Gastrocnemius medialis (tissue), 4 donors: Measurements from ENCODE around the gene NFIA. TPM values are rescaled to one million over a fixed set of nuclear protein-coding genes. Genes with fewer than 3 reads are reported as not detected.

Source experiments
- ATAC-seq, 2 donors: fragments of 150-250 bp; one replicate each; pipeline ENCODE4 v1.9.1; 2016
- DNase-seq, 2 donors: peaks; one replicate each; pipeline ENCODE4 v3.0.0-alpha.2; 2019
- H3K27ac ChIP-seq, 4 donors: fragments of 200-600 bp; sonication (generic); 1 replicate in 1 of 4; 2 replicates in 3 of 4; pipeline ENCODE4 v1.5.1; 2016 to 2018; ENCODE audit warnings: mild to moderate bottlenecking in 2 of 4, moderate library complexity in 1 of 4
- H3K27me3 ChIP-seq, 3 donors: fragments of 200-600 bp; sonication (generic) in 2 of 3; 1 replicate in 1 of 3; 2 replicates in 2 of 3; pipeline versions ENCODE4 v1.5.1 to v1.6.0; 2016 to 2019; ENCODE audit warnings: mild to moderate bottlenecking in 1 of 3, moderate library complexity in 1 of 3
- H3K36me3 ChIP-seq, 2 donors: fragments of 200-600 bp; sonication (generic) in 1 of 2; one replicate each; pipeline ENCODE4 v1.5.1; 2017 to 2018
- H3K4me1 ChIP-seq, 2 donors: fragments of 200-600 bp; sonication (generic) in 1 of 2; one replicate each; pipeline ENCODE4 v1.5.1; 2016 to 2017; ENCODE audit warnings: mild to moderate bottlenecking in 2 of 2
- H3K4me3 ChIP-seq, 4 donors: fragments of 200-600 bp; sonication (generic) in 3 of 4; 1 replicate in 1 of 4; 2 replicates in 3 of 4; pipeline ENCODE4 v1.5.1; 2016 to 2019; ENCODE audit warnings: mild to moderate bottlenecking in 2 of 4
- H3K9me3 ChIP-seq, 3 donors: fragments of 200-600 bp; sonication (generic) in 2 of 3; 1 replicate in 1 of 3; 2 replicates in 2 of 3; pipeline ENCODE4 v1.5.1; 2016 to 2019
- POLR2A ChIP-seq, 2 donors: fragments of 450-650 bp; IDR thresholded peaks; one replicate each; pipeline ENCODE4 v1.6.1; 2017; ENCODE audit warnings: antibody characterized with exemption in 2 of 2, mild to moderate bottlenecking in 2 of 2, moderate library complexity in 2 of 2
- in situ Hi-C, 4 donors: fragments of 200-750 bp; cut with MboI; loops; one replicate each; pipeline versions ENCODE4 v1.15.0 to v1.8.0; 2017; ENCODE audit warnings: low sequenced_read_pairs in 4 of 4
- intact Hi-C: fragments of 100-400 bp; cut with DNase I; formaldehyde crosslinking; loops from one replicate; pipeline ENCODE4 v1.15.1; 2023; ENCODE audit warnings: low total_unique reads
- total RNA-seq, 4 donors: library from RNA; depleted of rRNA; stranded (reverse); fragments of >200 nt; gene quantifications; one replicate each; pipeline versions ENCODE4 v1.1.0 to v1.2.3, GENCODE V29; 2016
- TF ChIP-seq, protein P1 (sequence below), 5 experiments: fragments of 450-650 bp in 3 of 5; fragments of 200-600 bp in 2 of 5; sonication (generic) in 2 of 5; IDR thresholded peaks in 4 of 5; conservative IDR thresholded peaks in 1 of 5; 1 replicate in 4 of 5; 2 replicates in 1 of 5; pipeline ENCODE4 v1.5.1; 2016 to 2019; ENCODE audit warnings: antibody characterized with exemption in 5 of 5, mild to moderate bottlenecking in 3 of 5, moderate library complexity in 3 of 5

Gene NFIA
- total RNA-seq, 4 donors from 2014 or later: 12.9 to 27.0 (median 26.6) TPM

DNA sequence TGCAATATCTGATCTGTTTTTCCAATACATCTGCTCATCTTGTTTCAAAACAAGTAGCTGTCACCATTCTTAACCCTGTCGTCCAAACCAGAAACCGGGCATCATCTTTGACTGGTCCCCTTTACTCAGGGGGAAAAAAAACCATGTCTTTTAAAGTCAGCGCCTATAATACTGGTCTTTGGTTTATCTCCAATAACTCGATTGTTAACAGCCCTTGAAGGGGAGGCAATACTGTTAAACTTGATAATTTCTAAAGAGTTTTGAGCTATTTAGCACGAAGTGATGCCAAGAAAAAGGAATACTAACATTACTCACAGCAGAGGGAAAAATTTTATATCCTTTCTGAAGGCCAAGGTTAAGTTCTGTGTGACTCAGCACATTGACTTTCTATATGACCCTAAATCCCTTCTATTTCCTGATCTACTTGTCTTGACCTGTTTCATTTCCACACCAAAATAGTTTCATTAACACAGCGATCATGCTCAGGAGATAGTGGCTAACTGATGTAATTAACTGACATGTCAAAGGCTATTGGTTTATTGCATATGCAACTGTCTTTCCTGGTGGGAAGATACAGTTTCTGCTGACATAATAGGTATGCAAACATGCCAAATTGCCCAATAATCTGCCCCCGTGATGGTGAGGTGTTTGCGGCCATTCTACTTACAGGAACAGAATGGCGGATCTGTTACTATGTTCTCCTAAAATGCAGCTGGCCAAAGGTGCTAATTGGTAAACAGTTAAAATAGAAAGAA, 59.1 kb downstream of the NFIA start:
- no peak for TF ChIP-seq POLR2A (IDR thresholded peaks at IDR 0.05)
- TF ChIP-seq, protein P1, sequence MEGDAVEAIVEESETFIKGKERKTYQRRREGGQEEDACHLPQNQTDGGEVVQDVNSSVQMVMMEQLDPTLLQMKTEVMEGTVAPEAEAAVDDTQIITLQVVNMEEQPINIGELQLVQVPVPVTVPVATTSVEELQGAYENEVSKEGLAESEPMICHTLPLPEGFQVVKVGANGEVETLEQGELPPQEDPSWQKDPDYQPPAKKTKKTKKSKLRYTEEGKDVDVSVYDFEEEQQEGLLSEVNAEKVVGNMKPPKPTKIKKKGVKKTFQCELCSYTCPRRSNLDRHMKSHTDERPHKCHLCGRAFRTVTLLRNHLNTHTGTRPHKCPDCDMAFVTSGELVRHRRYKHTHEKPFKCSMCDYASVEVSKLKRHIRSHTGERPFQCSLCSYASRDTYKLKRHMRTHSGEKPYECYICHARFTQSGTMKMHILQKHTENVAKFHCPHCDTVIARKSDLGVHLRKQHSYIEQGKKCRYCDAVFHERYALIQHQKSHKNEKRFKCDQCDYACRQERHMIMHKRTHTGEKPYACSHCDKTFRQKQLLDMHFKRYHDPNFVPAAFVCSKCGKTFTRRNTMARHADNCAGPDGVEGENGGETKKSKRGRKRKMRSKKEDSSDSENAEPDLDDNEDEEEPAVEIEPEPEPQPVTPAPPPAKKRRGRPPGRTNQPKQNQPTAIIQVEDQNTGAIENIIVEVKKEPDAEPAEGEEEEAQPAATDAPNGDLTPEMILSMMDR (IDR thresholded peaks at IDR 0.05 in 4 of 5, conservative IDR thresholded peaks at IDR 0.05 in 1 of 5): no peak
- in situ Hi-C loops: no loop called here
- peaks cover 49 to 55% of the 10 kb centered on the region in 2 donors for H3K4me1 ChIP-seq
- H3K36me3 ChIP-seq: no peaks in the 10 kb centered on the region
- peak; percentile 76 to 84 for ATAC-seq
- intact Hi-C loops: loop anchor here (2.0 to 5.0 kb wide), 2 partner anchors 43 to 101 kb away; no protein-coding TSS in a partner anchor
- H3K27ac ChIP-seq: peak overlapping the region; percentile 74 to 81 (median 78)
- H3K27me3 ChIP-seq: no peaks in the 10 kb centered on the region
- no peaks in the 10 kb centered on the region for H3K9me3 ChIP-seq
- peak overlapping the region in 3 of 4 donors; percentile 1 to 32 (median 12) for H3K4me3 ChIP-seq
- DNase-seq: peak; percentile 62 to 73

DNA sequence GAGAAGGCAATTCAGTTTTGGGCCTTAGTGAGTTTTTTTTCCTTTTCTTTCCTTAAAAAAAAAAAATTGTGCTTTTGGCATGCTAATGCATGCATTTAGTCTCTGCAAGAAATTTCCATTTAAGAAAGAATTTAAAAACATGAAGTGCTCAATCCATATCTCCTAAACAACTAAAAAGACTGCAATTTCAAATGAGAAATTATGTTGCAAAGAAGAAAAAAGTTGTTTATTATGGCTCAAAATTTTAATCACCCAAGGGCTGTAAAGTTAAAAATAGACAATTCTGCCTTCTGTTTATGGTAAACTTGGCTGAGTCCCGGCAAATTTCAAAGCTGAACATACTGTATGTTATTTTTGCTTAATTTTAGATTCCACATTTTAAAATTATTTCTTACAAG, 59.7 kb downstream of the NFIA start:
- no peak overlapping the region for H3K4me3 ChIP-seq
- in situ Hi-C loops: no loop called here
- no peak for DNase-seq
- peak overlapping the region; percentile 74 to 81 (median 78) for H3K27ac ChIP-seq
- no peak for ATAC-seq
- H3K27me3 ChIP-seq: no peaks in the 10 kb centered on the region
- peaks cover 50 to 53% of the 10 kb centered on the region in 2 donors for H3K4me1 ChIP-seq
- intact Hi-C loops: loop anchor here (2.0 to 5.0 kb wide), 2 partner anchors 43 to 100 kb away; no protein-coding TSS in a partner anchor
- H3K9me3 ChIP-seq: no peaks in the 10 kb centered on the region
- TF ChIP-seq, protein P1 (IDR thresholded peaks at IDR 0.05 in 4 of 5, conservative IDR thresholded peaks at IDR 0.05 in 1 of 5): no peak
- TF ChIP-seq POLR2A (IDR thresholded peaks at IDR 0.05): no peak
- no peaks in the 10 kb centered on the region for H3K36me3 ChIP-seq

DNA sequence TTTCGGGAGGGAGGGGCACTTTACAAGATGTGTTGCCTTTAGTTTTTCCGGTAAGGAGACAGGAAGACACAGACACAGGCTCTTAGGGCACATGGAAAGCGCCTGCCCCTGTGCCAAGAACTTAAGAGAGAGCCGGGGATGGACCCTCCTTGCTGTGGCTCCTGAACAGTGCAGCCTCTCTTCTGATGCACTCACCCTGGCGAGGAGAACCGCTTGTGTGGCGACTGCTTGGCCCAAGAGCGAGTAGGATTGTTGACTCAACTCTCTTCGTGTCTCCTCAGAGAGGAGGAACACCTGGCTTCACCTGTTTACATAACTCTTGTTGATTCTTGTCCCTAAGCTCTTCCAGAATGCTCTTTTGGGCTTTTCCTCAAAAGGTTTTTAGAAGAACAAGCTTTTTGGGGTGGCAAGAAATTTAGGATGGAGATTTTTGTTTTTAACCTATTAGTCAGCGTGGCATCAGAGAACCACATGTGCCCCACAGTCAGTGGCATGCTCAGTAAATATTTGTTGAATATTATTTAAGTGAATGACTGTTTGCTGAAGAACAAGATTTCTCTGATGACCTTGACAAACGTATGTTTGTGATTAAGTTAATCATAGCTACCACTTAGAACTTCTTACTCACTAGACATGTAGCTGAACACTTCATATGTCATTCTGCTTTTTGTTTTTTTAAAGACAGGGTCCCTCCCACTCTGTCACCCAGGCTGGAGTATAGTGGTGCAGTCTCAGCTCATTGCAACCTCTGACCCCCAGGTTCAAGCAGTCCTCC, 60.6 kb downstream of the NFIA start:
- TF ChIP-seq, protein P1 (IDR thresholded peaks at IDR 0.05 in 4 of 5, conservative IDR thresholded peaks at IDR 0.05 in 1 of 5): no peak
- TF ChIP-seq POLR2A (IDR thresholded peaks at IDR 0.05): no peak
- no peaks in the 10 kb centered on the region for H3K9me3 ChIP-seq
- DNase-seq (no peak), ATAC-seq (no peak)
- H3K27me3 ChIP-seq: no peaks in the 10 kb centered on the region
- in situ Hi-C loops: no loop called here
- no peaks in the 10 kb centered on the region for H3K36me3 ChIP-seq
- no peak overlapping the region for H3K4me3 ChIP-seq
- peaks cover 51 to 57% of the 10 kb centered on the region in 2 donors for H3K4me1 ChIP-seq
- intact Hi-C loops: loop anchor here (2.0 to 5.0 kb wide), 2 partner anchors 42 to 99 kb away; no protein-coding TSS in a partner anchor
- peak overlapping the region; percentile 74 to 81 (median 78) for H3K27ac ChIP-seq

DNA sequence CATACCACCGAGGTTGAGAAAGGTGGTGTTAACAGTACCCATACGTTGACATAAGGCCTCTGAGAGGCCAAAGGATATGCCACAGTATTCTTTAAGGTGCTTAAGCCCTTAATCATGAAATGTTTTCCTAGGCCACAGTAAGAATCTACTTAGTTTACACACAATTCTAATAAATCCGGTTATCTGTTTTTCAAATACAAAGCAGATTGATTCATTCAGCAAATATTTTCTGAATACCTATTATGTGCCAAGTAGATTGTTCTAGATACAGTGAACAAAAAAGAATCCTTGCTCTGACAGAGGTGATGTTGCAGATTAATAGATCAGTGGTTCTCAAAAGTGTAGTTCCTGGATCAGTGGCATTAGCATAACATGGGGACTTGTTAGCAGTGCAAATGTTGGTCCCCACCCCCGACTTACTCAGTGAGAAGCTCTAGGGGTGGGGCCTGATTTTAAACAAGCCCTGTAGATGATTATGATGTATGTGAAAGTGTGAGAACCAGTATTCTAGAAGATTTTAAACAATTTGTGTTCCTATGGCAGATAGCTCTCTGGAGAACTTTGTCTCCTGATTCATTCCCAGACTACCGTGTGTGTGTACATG, 61.6 kb downstream of the NFIA start:
- H3K4me1 ChIP-seq: peaks cover 53 to 55% of the 10 kb centered on the region in 2 donors
- in situ Hi-C loops: no loop called here
- DNase-seq (no peak), ATAC-seq (no peak)
- no peaks in the 10 kb centered on the region for H3K27me3 ChIP-seq
- TF ChIP-seq POLR2A (IDR thresholded peaks at IDR 0.05): no peak
- TF ChIP-seq, protein P1 (IDR thresholded peaks at IDR 0.05 in 4 of 5, conservative IDR thresholded peaks at IDR 0.05 in 1 of 5): no peak
- no peak overlapping the region for H3K4me3 ChIP-seq
- H3K27ac ChIP-seq: peak overlapping the region in 3 of 4 donors; percentile 74 to 79 (median 77)
- no peaks in the 10 kb centered on the region for H3K36me3 ChIP-seq
- intact Hi-C loops: loop anchor here (2.0 to 5.0 kb wide), 2 partner anchors 41 to 98 kb away; no protein-coding TSS in a partner anchor
- H3K9me3 ChIP-seq: no peaks in the 10 kb centered on the region
